Head of caudate nucleus (tissue), 42 donors: ENCODE results near the gene TTBK1.
A peak's percentile ranks its signal among the peaks of the same experiment; 100 is the strongest.
"Not testable (repeated sequence)": the region's sequence is repeated elsewhere in the genome, so short reads cannot be mapped to it uniquely, and the experiment has no call there.

Experiments used
- DNase-seq, 42 donors: peaks; one replicate each; pipeline versions ENCODE4 v3.0.0 to v3.0.0-alpha.2; 2020 to 2021; ENCODE audit warnings: mixed read lengths in 7 of 42
- intact Hi-C: fragments of 100-400 bp; cut with DNase I; formaldehyde crosslinking; loops from one replicate; pipeline ENCODE4 v1.15.0; 2022

The TTBK1 gene

DNA sequence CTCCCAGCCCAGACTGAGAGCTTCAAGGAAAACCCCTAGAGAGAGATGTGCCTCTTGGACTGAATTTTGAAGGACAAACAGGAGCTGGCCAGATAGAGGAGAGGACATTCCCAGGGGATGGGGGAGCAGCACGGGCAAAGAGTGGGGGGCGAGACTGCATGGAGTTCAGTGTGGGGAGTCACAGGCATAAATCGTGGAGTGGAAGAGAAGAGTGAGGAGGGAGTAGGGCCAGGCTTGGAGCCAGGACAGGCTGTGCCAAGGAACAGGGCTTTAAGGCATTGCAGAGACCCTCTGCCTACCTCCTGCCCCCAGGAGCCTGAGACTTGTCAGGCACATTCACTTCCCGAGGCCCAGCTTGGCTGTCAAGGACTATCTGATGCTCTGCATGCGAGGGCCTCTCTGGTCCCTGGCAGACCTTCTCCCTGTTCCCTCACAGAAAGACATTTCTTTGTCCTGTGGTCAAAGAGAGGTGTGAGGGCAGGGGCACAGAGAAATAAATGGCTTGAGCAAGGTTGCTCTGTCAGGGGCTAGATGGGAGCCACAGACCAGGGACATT, 49.6 kb downstream of the TTBK1 start:
- DNase-seq, result peak in 3 of 42 donors; percentile 0 to 3 (median 0)
- intact Hi-C loops, result no loop called here

DNA sequence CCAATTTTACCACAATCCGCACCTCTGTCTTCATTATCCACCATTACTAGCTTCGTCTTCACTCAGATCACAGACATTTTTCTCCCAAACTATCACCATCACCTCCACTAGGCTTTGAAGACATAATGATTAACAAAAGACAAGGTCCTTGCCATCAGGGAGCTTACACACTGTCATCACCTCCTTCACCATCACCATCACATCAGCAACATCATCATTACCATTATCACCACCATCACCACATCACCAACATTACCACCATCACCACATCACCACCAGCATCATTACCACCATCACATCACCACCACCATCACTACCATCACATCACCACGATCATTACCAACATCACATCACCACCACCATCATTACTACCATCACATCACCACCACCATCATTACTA, 50.4 kb downstream of the TTBK1 start:
- intact Hi-C loops, result no loop called here
- no peak for DNase-seq

DNA sequence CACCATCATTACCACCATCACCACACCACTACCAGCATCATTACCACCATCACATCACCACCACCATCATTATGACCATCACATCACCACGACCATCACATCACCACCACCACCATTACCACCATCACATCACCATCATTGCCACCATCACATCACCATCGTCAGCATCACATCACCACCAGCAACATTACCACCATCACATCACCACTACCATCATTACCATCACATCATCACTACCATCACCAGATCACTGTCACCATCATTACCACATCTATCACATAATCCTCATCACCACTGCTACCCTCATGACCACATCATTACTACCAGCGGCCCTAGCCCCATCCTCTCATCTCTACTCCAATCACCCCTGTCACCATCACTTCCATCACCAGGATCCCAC, 51.3 kb downstream of the TTBK1 start:
- intact Hi-C loops, result no loop called here
- no peak for DNase-seq

GRCh38 chr6:43295456-43295855, 52.2 kb downstream of the TTBK1 start:
- intact Hi-C loops, result no loop called here
- no peak for DNase-seq

GRCh38 chr6:43296780-43297497, 53.7 kb downstream of the TTBK1 start:
- peak in 1 of 42 donors; percentile 2 for DNase-seq

DNA sequence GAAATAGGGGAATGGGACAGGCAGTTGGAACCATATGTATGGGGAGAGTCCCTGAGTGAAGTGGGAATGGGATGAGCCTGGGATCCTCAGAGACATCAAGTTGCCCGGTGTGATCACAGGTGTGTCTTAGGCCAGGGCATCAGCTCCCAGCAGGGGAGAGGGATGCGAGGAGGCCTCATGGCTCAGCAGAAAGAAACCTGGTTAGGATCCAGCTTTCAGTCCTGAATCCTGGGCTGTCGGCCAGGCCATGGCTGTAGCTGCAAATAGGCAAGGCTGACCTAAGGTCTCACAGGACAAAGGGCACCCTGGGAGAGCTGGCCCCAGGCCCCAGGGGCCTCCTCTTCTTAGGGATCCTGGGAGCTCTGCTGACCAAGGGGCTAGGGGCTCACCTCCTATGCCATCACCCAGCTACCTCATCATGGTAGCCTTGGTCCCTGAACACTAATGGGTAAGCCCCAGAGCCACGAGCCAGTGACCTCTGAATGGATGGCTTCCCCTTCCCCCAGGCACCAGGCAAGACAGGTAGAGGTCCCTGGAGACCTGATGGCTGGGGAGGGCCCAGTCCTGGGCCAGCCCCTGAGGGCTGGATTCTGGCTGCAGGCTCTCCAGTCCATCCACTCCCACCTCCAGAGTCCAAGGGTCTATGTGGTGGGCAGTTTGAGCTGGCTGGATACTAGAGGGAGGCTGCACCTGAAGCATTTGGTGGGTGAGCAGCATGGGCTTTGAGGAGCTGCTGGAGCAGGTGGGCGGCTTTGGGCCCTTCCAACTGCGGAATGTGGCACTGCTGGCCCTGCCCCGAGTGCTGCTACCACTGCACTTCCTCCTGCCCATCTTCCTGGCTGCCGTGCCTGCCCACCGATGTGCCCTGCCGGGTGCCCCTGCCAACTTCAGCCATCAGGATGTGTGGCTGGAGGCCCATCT, 54.6 kb downstream of the TTBK1 start, which contains the start of gene SLC22A7:
TSS of gene SLC22A7 (plus strand) at position 617 of the 921 bp plus-strand sequence. CDS start at position 716, 99 bp downstream.
- DNase-seq, result peak in 5 of 42 donors; percentile 23 to 46 (median 28)
- intact Hi-C loops, result no loop called here

More at GRCh38 chr6:43296780-43297497, 53.7 kb downstream of the TTBK1 start:
- intact Hi-C loops, result no loop called here

DNA sequence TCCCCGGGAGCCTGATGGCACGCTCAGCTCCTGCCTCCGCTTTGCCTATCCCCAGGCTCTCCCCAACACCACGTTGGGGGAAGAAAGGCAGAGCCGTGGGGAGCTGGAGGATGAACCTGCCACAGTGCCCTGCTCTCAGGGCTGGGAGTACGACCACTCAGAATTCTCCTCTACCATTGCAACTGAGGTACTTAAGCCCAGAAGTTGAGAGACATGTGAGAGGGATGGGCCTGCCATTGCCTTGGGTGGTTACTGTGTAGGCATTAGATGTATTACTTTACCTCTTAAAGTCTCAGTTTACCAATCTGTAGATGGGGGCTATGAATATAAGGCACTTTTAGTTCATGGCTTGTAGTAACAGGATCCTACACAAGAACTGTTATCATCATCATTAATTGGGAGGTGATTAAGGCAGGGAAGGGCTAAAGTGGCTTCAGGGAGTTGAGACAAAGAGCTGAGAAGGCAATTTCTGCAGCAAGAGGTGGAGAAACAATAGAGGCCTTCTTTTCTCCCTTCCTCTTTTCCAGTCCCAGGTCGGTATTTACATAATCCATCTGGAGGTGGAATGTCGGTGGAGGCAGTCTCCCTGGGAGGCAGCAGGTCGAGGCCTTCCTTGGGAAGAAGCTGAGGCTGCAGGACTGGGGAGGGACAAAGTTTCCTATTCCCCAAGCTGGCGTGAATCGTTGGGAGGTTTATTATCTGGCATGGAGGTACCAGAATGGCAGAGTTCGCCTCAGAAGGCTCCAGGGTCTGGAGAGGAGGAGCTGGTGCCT, 55.5 kb downstream of the TTBK1 start:
- intact Hi-C loops, result no loop called here
- peak in 2 of 42 donors; percentile 3 to 32 for DNase-seq

DNA sequence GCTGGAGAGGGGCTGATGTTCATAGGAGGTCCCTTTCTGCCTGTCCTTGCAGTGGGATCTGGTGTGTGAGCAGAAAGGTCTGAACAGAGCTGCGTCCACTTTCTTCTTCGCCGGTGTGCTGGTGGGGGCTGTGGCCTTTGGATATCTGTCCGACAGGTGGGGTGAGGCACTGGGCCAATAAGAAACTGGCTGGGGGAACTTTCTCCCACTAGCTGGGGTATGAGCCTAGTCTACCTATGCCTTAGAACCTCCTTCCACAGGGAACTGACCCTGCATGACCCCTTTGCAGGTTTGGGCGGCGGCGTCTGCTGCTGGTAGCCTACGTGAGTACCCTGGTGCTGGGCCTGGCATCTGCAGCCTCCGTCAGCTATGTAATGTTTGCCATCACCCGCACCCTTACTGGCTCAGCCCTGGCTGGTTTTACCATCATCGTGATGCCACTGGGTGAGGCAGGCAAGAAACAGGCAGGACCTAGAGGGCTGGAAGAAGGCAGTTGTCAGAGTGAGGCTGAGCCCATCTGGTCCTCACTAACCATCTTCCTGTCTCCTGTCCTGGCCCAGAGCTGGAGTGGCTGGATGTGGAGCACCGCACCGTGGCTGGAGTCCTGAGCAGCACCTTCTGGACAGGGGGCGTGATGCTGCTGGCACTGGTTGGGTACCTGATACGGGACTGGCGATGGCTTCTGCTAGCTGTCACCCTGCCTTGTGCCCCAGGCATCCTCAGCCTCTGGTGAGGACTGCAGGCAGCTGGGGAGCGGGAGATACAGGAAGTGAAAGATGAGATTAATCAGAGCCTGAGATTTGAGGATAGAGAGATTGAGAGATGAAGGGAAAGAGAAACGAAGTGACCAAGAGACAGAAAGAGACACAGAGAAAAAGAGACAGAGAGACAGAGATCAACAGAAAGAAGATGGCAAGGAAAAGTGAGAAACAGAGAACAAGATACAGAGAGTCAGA, 56.3 kb downstream of the TTBK1 start:
- intact Hi-C loops, result no loop called here
- DNase-seq, result peak in 3 of 42 donors; percentile 13 to 38 (median 30)

- intact Hi-C loops, result no loop called here
These were observed 58.0 kb downstream of the TTBK1 start for GRCh38 chr6:43301081-43301870.

GRCh38 chr6:43302126-43302525, 58.8 kb downstream of the TTBK1 start:
- intact Hi-C loops, result no loop called here

More at GRCh38 chr6:43301081-43301870, 58.0 kb downstream of the TTBK1 start:
- peak in 2 of 42 donors; percentile 8 to 34 for DNase-seq

DNA sequence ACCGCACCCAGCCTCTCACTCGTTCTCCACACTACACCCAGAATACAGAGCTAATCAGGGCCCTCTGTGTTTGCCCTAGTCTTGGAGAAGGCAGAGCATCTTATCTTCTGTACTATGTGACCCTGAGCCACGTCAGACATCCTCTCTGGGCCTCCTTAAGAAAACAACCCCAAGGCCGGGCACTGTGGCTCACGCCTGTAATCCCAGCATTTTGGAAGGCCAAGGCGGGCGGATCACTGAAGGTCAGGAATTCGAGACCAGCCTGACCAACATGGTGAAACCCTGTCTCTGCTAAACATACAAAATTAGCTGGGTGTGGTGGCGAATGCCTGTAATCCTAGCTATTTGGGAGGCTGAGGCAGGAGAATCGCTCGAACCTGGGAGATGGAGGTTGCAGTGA, 59.7 kb downstream of the TTBK1 start:
- intact Hi-C loops, result not testable (repeated sequence)
- DNase-seq, result peak in 1 of 42 donors; percentile 12

More at GRCh38 chr6:43302126-43302525, 58.8 kb downstream of the TTBK1 start:
- DNase-seq, result peak in 2 of 42 donors; percentile 31 to 33

GRCh38 chr6:43303751-43304331, 60.6 kb downstream of the TTBK1 start:
- intact Hi-C loops, result no loop called here
- peak in 1 of 42 donors; percentile 12 for DNase-seq

DNA sequence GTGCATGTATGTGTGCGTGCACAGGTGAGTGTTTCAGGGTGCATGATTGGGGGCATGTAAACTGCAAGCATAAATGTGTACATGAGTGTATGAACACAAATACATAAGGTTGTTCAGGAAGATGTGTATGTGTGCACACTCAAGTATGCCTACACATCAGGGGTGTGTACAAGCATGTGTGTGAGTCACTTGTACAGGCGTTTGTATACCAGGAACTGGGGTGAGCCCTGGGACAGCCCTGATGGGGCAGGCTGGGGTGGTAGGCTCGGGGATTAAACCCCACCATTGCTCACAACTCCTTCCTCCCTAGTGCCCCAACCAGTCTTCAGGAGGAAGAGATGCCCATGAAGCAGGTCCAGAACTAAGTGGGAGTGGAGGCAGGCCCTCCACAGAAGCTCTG, 61.1 kb downstream of the TTBK1 start:
- intact Hi-C loops, result no loop called here
- peak in 1 of 42 donors; percentile 20 for DNase-seq

DNA sequence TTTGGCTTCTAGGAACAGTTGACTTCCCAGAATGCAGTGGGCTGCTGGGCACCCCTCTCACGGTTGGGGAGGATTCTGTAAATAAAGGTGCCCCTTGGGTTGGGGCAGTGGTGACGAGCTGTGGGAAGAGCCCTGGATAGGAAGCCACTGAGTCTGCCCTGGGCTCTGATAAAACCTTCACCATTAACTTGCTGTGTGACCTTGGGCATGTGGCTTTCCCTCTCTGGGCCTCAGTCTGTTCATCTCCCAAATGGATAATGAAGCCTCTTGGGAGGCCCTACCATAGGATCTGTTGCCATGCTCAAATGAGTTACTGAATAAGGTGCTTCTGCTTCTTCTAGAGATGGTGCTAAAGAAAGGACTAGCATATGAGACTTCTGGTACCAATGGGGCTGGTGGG, 61.6 kb downstream of the TTBK1 start:
- DNase-seq, result peak in 1 of 42 donors; percentile 8
- intact Hi-C loops, result no loop called here

GRCh38 chr6:43306086-43306485, 62.8 kb downstream of the TTBK1 start:
- intact Hi-C loops, result no loop called here

GRCh38 chr6:43307451-43308100, 64.3 kb downstream of the TTBK1 start:
- intact Hi-C loops, result no loop called here
- no peak for DNase-seq

More at GRCh38 chr6:43306086-43306485, 62.8 kb downstream of the TTBK1 start:
- no peak for DNase-seq
